ENCODE results near the gene GALNT10. TPM values are rescaled to one million over a fixed set of nuclear protein-coding genes. Genes with fewer than 3 reads are reported as not detected.

The GALNT10 gene
- polyA plus RNA-seq, 2 of the 4 experiments (the other 2 are of a cell fraction), result 110 to 156 TPM

GRCh38 chr5:154303133-154303532, 112.6 kb downstream of the GALNT10 start:
- TF ChIP-seq JUNB (IDR thresholded peaks at IDR 0.05) (no peak), JUN (IDR thresholded peaks at IDR 0.05) (no peak), ZC3H11A (IDR thresholded peaks at IDR 0.05) (no peak), KDM5A (IDR thresholded peaks at IDR 0.05) (no peak), TP53 (CRISPR knock-in tag; IDR thresholded peaks at IDR 0.05) (no peak), HMGXB4 (CRISPR knock-in tag; IDR thresholded peaks at IDR 0.05; ENCODE audit: borderline replicate concordance) (no peak), FOSL2 (IDR thresholded peaks at IDR 0.05) (no peak), FOSL2 (CRISPR knock-in tag; IDR thresholded peaks at IDR 0.05) (no peak), GATA3 (IDR thresholded peaks at IDR 0.05; ENCODE audit: borderline replicate concordance) (no peak), PHF8 (IDR thresholded peaks at IDR 0.05; ENCODE audit: borderline replicate concordance, low read depth) (no peak), RFX5 (IDR thresholded peaks at IDR 0.05) (no peak), ELK1 (IDR thresholded peaks at IDR 0.05; ENCODE audit: low read depth, low read length) (no peak), CTCF (IDR thresholded peaks at IDR 0.05) (no peak), NFE2L2 (conservative IDR thresholded peaks at IDR 0.05; ENCODE audit: low read length) (no peak), ZFP36 (IDR thresholded peaks at IDR 0.05; ENCODE audit: borderline replicate concordance, partially characterized antibody) (no peak), RCOR1 (IDR thresholded peaks at IDR 0.05; ENCODE audit: low read depth, low read length) (no peak), CBX2 (IDR thresholded peaks at IDR 0.05; ENCODE audit: borderline replicate concordance, low read depth) (no peak)
- ChIA-PET CTCF (interaction anchor here (0.7 to 1.5 kb wide), 2 partner anchors 10 to 546 kb away, joined by 3 to 6 read pairs; no protein-coding TSS in a partner anchor), POLR2A (no interaction called here)
- ATAC-seq (no peak), DNase-seq (ENCODE audit: low read depth in 1 of 2, low spot score in 1 of 2) (no peak), FAIRE-seq (no peak)
- no peak overlapping the region for H3K4me2 ChIP-seq
- no peak overlapping the region for H3K27ac ChIP-seq
- H3K4me3 ChIP-seq, result no peak overlapping the region
- peaks cover 19% of the 10 kb centered on the region for H3K4me1 ChIP-seq
- WGBS (ENCODE audit: missing lambda C conversion rate), result 90% methylated on average over 1 of the region's 1 CpG
- H3K9me3 ChIP-seq, result peaks cover 27% of the 10 kb centered on the region

GRCh38 chr5:154308443-154309370, 118.2 kb downstream of the GALNT10 start:
- FAIRE-seq, result peak; percentile 95
- ChIA-PET CTCF (interaction anchor here (0.9 to 1.8 kb wide), 3 partner anchors 18 to 118 kb away, joined by 3 to 4 read pairs (median 3); partner anchors contain the start of gene GALNT10), POLR2A (interaction anchor here (0.9 to 1.6 kb wide), 7 partner anchors 12 to 118 kb away, joined by 3 to 9 read pairs (median 6); partner anchors contain the start of gene GALNT10)
- H3K9me3 ChIP-seq, result peaks cover 21% of the 10 kb centered on the region
- WGBS (ENCODE audit: missing lambda C conversion rate), result 4% methylated on average over 7 of the region's 7 CpGs
- peak overlapping the region; percentile 64 for H3K4me2 ChIP-seq
- ATAC-seq, result peak; percentile 89
- H3K4me3 ChIP-seq, result no peak overlapping the region
- peak overlapping the region; percentile 81 to 88 for H3K27ac ChIP-seq
- H3K4me1 ChIP-seq, result peaks cover 63% of the 10 kb centered on the region
- DNase-seq (ENCODE audit: low read depth in 1 of 2, low spot score in 1 of 2), result peak; percentile 44 to 79
- TF ChIP-seq REST (IDR thresholded peaks at IDR 0.05) (no peak), HMGXB4 (CRISPR knock-in tag; IDR thresholded peaks at IDR 0.05; ENCODE audit: borderline replicate concordance) (no peak), MYC (IDR thresholded peaks at IDR 0.05; ENCODE audit: borderline replicate concordance, low read length) (0 out of 2 replicates have a peak, but pooled peaks have one; percentile 21), FOXS1 (CRISPR knock-in tag; IDR thresholded peaks at IDR 0.05) (peak; percentile 90; the same call in 1 of the 2 replicates), HDAC2 (IDR thresholded peaks at IDR 0.05) (no peak), JUN (IDR thresholded peaks at IDR 0.05) (peak; percentile 41 to 61; a peak in 3 of 5 replicates), CBX2 (IDR thresholded peaks at IDR 0.05; ENCODE audit: borderline replicate concordance, low read depth) (no peak), FOSL2 (IDR thresholded peaks at IDR 0.05) (peak; percentile 64), FOSL2 (CRISPR knock-in tag; IDR thresholded peaks at IDR 0.05) (peak; percentile 78), ZNF302 (CRISPR knock-in tag; IDR thresholded peaks at IDR 0.05) (no peak), USF2 (IDR thresholded peaks at IDR 0.05) (peak; percentile 58; the same call in 1 of the 2 replicates)
